Measurements from ENCODE around the gene RFPL3. TPM values are rescaled to one million over a fixed set of nuclear protein-coding genes. Genes with fewer than 3 reads are reported as not detected.
"Not testable (repeated sequence)": the region's sequence is repeated elsewhere in the genome, so short reads cannot be mapped to it uniquely, and the experiment has no call there.

RFPL3 gene
- 0.25 TPM for polyA plus RNA-seq (ENCODE audit: insufficient read length)

DNA sequence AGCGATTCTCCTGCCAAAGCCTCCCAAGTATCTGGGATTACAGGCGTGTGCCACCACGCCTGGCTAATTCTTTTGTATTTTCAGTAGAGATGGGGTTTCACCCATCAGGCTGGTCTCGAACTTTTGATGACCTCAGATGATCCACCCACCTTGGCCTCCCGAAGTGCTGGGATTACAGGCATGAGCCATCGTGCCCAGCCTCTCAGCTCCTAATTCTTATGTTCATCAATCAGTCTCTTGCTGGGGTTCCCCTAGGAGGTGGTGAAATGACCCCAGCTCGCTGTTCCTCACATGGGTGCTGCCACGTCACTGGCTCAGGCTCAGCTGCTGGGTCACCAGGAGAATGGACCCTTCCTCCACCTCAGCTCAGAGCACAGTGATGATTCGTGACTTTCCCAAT, at the start of gene RFPL3:
Gene RFPL3, plus strand, starts transcription at position 301 of the 400 bp plus-strand sequence. CDS start 205 bp downstream, outside the sequence.
- not testable (repeated sequence) for DNase-seq

- no peak for DNase-seq
Observed at GRCh38 chr22:32308191-32308590, 49.5 kb upstream of the RFPL3 start.

GRCh38 chr22:32308934-32309333, 48.7 kb upstream of the RFPL3 start:
- DNase-seq, result no peak

- no peak for DNase-seq
Observed at GRCh38 chr22:32309585-32310251, 47.9 kb upstream of the RFPL3 start.

DNA sequence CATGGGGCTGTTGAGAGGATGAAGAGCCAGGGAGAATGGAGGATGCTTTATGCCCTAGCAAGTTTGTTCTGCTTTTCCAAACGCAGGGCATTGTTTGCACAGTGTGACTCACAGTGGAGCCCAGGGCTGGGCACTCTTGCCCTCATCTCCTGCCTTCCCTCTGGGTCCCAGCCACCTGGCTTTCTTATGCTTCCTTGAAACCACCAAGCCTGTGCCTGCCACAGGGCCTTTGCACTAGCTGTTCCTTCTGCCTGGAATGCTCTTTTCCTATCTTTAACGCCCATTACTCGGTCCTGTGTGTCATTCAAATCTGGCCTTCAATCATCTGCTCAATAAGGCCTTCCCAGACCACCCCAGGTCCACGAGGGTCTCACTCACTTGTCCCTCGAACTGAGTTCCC, 46.9 kb upstream of the RFPL3 start:
- DNase-seq, result no peak

- no peak for DNase-seq
Observed at GRCh38 chr22:32311551-32312071, 46.1 kb upstream of the RFPL3 start.

- no peak for DNase-seq
Observed at GRCh38 chr22:32312748-32313147, 44.9 kb upstream of the RFPL3 start.

DNA sequence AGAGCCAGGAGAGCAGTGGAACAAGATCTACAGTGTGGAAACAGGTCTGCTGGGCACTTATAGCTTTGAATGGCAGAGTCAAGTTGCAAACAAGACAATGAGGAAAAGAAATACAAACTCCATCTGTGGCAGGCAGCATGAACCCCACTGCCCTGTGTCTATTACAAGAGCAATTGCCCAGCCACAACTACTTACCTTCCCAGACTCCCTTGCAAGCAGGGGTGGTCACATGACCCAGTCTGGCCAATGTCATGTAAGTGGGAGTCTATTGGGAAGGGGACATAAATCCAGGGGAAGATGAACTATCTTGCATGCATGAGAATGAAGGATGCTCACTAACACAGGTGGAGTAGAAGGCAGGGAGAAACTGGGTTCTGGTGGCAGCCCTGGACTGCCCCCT, 44.1 kb upstream of the RFPL3 start:
- DNase-seq, result no peak

GRCh38 chr22:32317524-32317923, 40.1 kb upstream of the RFPL3 start:
- DNase-seq, result no peak

- no peak for DNase-seq
Observed at GRCh38 chr22:32318361-32318760, 39.3 kb upstream of the RFPL3 start.

DNA sequence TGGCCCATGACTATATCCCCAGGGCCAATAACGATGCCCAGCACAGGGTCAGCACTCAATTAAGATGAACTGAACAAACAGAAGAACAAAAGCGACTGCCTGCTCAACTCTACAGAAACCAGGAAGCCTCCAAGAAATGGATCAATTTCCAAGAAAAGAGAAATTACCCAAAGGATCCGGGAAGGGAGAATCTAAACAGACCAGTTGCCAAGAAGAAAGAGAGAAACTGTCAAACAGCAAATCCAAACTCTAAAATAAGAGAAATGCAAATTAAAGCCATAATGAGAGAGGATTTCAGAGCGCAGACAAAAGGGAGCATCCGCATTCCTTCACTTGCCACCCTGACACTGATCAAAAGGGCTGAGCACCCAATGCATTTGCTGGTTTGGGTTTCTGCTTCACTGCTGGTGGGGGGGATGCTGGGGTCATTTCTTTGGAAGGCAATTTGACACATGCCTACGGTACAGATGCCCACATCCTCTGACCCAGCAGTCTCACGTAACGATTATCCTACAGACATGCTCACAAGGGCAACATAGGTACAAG, 37.7 kb upstream of the RFPL3 start:
- DNase-seq, result no peak

- no peak for DNase-seq
Observed at GRCh38 chr22:32322986-32323385, 34.7 kb upstream of the RFPL3 start.

DNA sequence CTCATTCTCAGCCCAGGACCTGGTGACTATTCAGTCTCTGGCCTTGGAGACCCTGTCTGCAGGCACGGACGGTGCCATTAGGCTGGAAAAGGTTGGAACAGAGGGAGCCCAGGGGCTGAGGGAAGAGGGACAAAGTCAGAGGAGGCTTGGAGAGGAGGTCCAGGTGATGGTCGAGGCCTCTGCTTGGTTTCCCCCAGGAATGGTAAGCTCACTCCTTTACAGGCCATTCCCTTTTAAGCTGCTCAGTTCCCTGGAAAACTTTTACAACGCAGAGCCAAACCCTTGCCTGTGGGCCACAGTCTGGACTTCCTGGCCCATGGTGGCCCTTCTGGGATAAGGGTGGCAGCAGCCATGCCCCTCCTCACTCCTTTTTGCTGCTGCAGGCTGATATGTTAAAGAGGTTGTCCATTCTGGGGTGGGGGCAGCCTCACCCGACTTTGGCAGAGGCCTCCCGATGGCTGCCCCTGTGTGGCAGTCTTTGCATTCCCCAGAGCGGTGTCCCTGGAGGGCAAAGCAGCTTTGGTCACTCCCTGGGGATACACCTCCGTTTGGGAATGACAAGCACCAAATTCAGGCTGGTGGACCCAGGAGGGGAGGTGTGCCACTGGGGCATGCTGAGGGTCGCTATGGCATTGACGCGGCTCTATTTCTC, 34.0 kb upstream of the RFPL3 start:
- DNase-seq, result no peak

- no peak for DNase-seq
Observed at GRCh38 chr22:32324505-32325415, 32.9 kb upstream of the RFPL3 start.

DNA sequence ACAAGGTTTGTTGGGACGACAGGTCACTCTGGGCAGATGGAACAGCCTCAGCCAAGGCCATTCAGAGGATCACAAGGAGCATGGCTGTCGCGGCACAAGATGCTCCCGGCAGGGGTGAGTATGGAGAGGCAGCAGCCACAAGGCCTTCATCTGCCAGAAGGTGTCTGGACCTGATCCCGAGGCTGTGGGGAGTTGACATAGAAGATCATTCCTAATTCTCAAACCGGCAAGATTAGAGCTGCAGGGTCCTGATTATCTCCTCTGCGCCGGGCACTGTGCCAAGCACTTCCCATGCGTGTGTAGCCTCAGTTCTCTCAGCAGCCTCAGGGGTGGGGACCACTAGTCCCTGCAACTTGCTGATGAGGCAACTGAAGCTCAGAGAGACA, 32.3 kb upstream of the RFPL3 start:
- DNase-seq, result no peak

DNA sequence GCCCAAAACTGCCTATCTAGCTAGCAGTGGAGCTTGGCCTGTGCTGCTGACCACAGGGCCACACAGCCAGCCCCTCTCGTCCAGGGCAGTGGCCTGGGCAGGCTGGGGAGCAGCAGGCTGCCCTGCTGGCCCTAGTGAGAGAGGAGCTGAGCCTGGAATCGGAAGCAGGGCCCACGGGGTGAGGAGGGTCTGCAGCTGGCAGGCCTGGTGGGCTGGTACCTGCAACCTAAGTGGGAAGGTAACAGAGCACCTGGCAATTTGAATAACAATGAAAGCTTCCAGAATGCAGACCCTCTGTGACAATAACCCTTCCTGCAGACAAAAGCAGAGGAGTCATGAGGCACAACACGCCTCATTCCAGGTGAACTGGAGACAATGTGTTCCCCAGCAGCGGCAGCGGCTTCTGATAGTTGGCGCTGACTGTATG, 31.8 kb upstream of the RFPL3 start:
- DNase-seq, result no peak

- DNase-seq, result no peak
Observed at GRCh38 chr22:32326647-32327046, 31.0 kb upstream of the RFPL3 start.

DNA sequence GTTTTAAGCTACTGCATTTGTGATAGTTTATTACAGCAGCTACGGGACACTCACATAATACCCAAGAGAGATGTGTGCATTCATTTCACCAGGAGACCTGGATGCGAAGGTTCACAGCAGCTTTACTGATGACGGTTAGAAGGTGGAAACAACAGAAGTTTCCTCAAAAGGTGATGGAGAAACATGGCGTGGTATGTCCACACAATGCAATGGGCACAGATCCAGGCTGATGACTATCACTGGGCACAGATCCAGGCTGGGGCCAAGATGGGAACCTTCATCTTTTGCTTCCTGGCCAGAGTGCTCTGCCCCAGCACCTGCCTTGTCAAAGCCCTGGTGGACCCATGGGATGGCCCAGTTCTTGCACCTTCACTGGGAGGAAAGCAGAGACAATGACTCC, 30.6 kb upstream of the RFPL3 start:
- DNase-seq, result no peak

- DNase-seq, result no peak
Observed at GRCh38 chr22:32327596-32328171, 30.0 kb upstream of the RFPL3 start.

- no peak for DNase-seq
Observed at GRCh38 chr22:32328306-32329201, 29.1 kb upstream of the RFPL3 start.

DNA sequence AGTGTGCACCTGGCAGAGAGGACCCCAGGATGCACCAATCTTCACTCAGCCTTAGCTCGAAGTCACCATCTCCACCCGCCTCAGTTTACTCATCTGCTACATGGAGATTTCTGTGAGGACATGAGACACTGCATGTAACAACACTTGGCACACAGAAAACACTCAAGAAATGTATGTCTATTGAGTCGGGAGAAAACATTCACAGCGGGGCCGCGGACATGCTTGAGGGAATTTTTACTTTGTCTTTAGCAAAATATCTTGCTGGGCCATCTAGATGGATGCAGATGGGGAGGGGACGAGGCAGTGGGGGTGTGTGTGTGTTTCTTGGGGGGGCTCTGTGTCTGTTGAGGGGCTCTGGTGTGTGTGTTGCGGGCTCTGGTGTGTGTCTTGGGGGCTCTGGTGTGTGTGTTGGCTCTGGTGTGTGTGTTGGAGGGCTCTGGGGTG, 28.4 kb upstream of the RFPL3 start:
- DNase-seq, result no peak
